IPS-15b (cell line): ENCODE measurements around the gene FAM234A.
"Not testable (repeated sequence)": the region's sequence is repeated elsewhere in the genome, so short reads cannot be mapped to it uniquely, and the experiment has no call there.

Experiments used
- H3K27me3 ChIP-seq: one replicate; pipeline ENCODE4 v1.6.1; 2013; ENCODE audit warnings: low read length; ENCODE audit not compliant: control insufficient read depth, insufficient read depth
- H3K36me3 ChIP-seq: one replicate; pipeline ENCODE4 v1.6.1; 2013; ENCODE audit warnings: low read length; ENCODE audit not compliant: control insufficient read depth, insufficient read depth
- H3K4me1 ChIP-seq: one replicate; pipeline ENCODE4 v1.6.1; 2013; ENCODE audit warnings: mild to moderate bottlenecking, low read length; ENCODE audit not compliant: control insufficient read depth, insufficient read depth
- H3K4me3 ChIP-seq: one replicate; pipeline ENCODE4 v1.5.1; 2013; ENCODE audit warnings: low read depth, low read length
- H3K9ac ChIP-seq: one replicate; pipeline ENCODE4 v1.6.1; 2013; ENCODE audit warnings: low read depth, mild to moderate bottlenecking, low read length
- H3K9me3 ChIP-seq: one replicate; pipeline ENCODE4 v1.6.1; 2013; ENCODE audit warnings: mild to moderate bottlenecking, low read length; ENCODE audit not compliant: control insufficient read depth, insufficient read depth

Gene FAM234A

GRCh38 chr16:239948-240277, 5.3 kb downstream of the FAM234A start:
- no peak overlapping the region for H3K9ac ChIP-seq
- H3K4me1 ChIP-seq: no peaks in the 10 kb centered on the region
- H3K36me3 ChIP-seq: no peaks in the 10 kb centered on the region
- H3K4me3 ChIP-seq: no peak overlapping the region
- no peaks in the 10 kb centered on the region for H3K9me3 ChIP-seq
- no peaks in the 10 kb centered on the region for H3K27me3 ChIP-seq

GRCh38 chr16:240559-240958, 5.9 kb downstream of the FAM234A start:
- no peak overlapping the region for H3K4me3 ChIP-seq
- H3K4me1 ChIP-seq: no peaks in the 10 kb centered on the region
- H3K9me3 ChIP-seq: no peaks in the 10 kb centered on the region
- H3K27me3 ChIP-seq: no peaks in the 10 kb centered on the region
- no peak overlapping the region for H3K9ac ChIP-seq
- no peaks in the 10 kb centered on the region for H3K36me3 ChIP-seq

GRCh38 chr16:242281-242680, 7.7 kb downstream of the FAM234A start:
- Histone ChIP-seq H3K9ac (no peak overlapping the region), H3K36me3 (no peaks in the 10 kb centered on the region), H3K9me3 (no peaks in the 10 kb centered on the region), H3K27me3 (no peaks in the 10 kb centered on the region), H3K4me1 (no peaks in the 10 kb centered on the region), H3K4me3 (no peak overlapping the region)

DNA sequence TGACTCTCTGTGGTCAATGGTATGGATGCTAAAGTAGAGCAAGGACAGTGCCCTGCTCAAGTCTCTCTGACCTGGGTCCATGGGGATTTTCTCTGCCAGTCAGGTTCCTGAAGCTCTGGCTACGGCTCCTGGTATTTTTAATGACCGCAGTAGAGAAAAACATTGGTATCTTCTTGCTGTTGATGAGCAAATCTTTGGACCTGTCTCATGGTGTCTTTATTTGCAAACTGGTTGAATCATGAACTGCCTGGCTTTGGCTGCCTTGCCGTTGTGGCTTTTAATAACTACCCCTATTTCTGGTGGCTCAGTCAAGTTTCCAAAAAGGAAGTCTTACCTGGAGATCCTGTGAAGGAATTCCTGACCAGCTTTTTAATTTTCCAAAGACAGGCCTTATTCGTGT, 8.7 kb downstream of the FAM234A start:
- no peak overlapping the region for H3K9ac ChIP-seq
- H3K36me3 ChIP-seq: no peaks in the 10 kb centered on the region
- no peaks in the 10 kb centered on the region for H3K9me3 ChIP-seq
- no peaks in the 10 kb centered on the region for H3K4me1 ChIP-seq
- H3K27me3 ChIP-seq: no peaks in the 10 kb centered on the region
- H3K4me3 ChIP-seq: no peak overlapping the region

- H3K9me3 ChIP-seq: no peaks in the 10 kb centered on the region
These were observed 10.5 kb downstream of the FAM234A start for GRCh38 chr16:245105-245504.

DNA sequence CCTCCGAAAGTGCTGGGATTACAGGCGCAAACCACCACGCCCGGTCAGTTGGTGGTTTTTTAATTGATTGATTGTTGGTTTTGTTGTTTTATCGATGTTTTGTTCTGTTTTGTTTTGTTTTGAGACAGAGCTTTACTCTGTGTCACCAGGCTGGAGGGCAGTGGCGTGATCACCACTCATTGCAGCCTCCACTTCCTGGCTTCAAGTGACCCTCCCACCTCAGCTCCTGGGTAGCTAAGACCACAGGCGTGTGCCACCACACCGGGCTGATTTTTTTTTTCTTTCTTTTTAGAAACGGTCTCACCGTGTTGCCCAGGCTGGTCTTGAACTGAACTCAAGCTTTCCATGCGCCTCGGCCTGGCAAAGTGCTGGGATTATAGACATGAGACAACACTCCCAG, 12.4 kb downstream of the FAM234A start:
- Histone ChIP-seq H3K4me1 (no peaks in the 10 kb centered on the region), H3K9ac (no peak overlapping the region), H3K27me3 (no peaks in the 10 kb centered on the region), H3K9me3 (no peaks in the 10 kb centered on the region), H3K4me3 (no peak overlapping the region), H3K36me3 (peaks cover 4% of the 10 kb centered on the region)

More at GRCh38 chr16:245105-245504, 10.5 kb downstream of the FAM234A start:
- Histone ChIP-seq H3K27me3 (no peaks in the 10 kb centered on the region), H3K4me3 (no peak overlapping the region), H3K9ac (no peak overlapping the region), H3K4me1 (no peaks in the 10 kb centered on the region), H3K36me3 (peaks cover under 1% of the 10 kb centered on the region)

DNA sequence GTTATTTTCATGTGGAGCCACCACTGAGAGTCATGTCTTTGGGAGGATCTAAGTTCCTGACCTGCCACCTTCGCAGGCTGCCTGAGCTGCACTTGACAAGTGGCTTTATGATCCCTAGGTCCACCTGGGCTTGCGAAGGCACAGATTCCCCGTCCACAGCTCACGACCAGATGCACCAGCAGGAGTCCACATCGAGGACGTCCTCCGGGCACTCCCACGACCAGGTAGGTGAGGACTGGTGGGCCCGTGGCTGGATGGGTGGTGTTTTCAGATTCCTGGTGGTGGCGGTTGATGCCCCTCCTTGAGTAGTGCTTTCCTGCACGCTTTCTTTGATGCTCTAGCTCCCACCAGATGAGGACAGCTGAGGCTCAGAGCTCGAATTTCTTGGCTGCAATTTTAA, 14.8 kb downstream of the FAM234A start:
- H3K4me1 ChIP-seq: no peaks in the 10 kb centered on the region
- no peak overlapping the region for H3K4me3 ChIP-seq
- H3K36me3 ChIP-seq: peaks cover 7% of the 10 kb centered on the region
- H3K9me3 ChIP-seq: no peaks in the 10 kb centered on the region
- H3K27me3 ChIP-seq: no peaks in the 10 kb centered on the region
- no peak overlapping the region for H3K9ac ChIP-seq

DNA sequence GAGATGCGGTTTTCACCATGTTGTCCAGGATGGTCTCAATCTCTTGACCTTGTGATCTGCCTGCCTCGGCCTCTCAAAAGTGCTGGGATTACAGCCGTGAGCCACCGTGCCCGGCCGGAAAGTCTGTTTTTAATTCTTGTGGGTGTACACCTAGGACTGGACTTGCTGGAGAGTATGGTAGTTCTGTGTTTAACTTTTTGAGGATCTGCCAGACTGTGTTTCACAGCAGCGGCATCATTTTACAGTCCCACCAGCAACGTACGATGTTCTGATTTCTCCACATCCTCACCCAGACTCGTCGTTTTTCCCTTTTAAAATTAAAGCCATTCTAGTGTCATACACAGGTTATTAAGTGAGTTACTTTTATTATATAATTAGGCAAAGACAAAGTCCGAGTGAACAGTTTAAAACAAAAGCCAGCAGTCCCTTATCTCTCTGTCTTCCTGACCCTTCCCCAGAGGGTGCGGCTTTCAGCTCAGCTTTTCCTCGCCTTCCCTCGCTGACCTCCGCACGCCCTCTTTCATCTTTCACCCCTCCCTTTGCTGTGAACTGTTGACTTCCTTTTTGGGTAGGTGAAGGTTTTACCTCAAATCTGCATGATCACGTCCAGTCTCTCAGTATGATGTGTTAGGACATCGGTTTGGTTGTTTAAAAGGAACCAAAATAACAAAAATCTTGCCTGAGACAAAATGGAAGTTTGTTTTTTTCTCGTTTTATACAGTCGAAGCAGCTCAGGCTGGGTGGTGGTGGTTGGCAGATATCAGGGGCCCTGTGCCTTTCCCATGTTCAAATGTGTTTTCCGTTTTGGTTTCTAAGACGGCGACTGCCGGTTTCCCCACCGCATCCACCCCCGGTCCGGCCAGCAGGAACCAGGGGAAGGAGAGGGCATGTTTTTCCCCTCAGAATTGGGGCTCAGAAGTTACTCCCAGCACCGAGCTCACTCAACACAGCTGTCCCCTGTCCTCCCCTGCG, 18.0 kb downstream of the FAM234A start:
- no peaks in the 10 kb centered on the region for H3K4me1 ChIP-seq
- peaks cover 11% of the 10 kb centered on the region for H3K36me3 ChIP-seq
- H3K9ac ChIP-seq: no peak overlapping the region

DNA sequence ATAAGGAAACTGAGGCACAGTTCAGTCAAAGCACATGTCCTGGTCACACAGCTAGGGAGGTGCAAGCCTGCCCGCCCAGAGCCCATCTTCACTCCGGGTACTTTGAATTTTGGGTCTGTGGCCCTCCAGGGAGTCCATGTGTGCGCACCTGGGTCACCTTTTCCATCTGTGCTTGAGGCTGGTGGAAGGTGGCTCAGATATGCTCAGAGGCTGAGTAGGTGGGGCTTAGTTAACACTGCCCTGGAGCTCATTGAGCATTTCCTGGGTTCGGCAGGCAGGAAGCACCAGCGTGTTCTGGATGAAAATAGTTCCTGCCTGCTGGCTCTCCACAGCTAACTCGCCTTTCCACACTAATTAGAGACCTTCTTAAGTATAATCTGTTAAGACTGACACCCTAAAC, 19.2 kb downstream of the FAM234A start:
- H3K36me3 ChIP-seq: peaks cover 11% of the 10 kb centered on the region
- no peaks in the 10 kb centered on the region for H3K9me3 ChIP-seq
- H3K9ac ChIP-seq: no peak overlapping the region
- H3K4me1 ChIP-seq: no peaks in the 10 kb centered on the region
- H3K4me3 ChIP-seq: no peak overlapping the region
- H3K27me3 ChIP-seq: no peaks in the 10 kb centered on the region

More for the DNA sequence above, 18.0 kb downstream of the FAM234A start:
- H3K9me3 ChIP-seq: no peaks in the 10 kb centered on the region
- H3K4me3 ChIP-seq: no peak overlapping the region
- no peaks in the 10 kb centered on the region for H3K27me3 ChIP-seq

DNA sequence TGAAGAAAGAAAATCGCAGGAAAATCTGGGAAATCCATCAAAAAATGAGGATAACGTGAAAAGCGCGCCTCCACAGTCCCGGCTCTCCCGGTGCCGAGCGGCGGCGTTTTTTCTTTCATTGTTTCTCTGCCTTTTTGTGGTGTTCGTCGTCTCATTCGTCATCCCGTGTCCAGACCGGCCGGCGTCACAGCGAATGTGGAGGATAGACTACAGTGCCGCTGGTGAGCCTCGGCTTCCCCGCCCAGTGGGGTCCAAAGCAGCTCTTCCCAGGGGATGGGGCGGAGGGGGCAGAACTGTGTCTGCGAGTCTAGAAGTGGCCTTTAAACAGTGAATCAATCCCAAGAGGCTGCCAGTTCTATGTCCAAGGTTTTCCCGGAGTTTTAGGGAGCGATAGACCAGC, 19.8 kb downstream of the FAM234A start:
- H3K4me3 ChIP-seq: no peak overlapping the region
- no peaks in the 10 kb centered on the region for H3K4me1 ChIP-seq
- peaks cover 15% of the 10 kb centered on the region for H3K36me3 ChIP-seq

DNA sequence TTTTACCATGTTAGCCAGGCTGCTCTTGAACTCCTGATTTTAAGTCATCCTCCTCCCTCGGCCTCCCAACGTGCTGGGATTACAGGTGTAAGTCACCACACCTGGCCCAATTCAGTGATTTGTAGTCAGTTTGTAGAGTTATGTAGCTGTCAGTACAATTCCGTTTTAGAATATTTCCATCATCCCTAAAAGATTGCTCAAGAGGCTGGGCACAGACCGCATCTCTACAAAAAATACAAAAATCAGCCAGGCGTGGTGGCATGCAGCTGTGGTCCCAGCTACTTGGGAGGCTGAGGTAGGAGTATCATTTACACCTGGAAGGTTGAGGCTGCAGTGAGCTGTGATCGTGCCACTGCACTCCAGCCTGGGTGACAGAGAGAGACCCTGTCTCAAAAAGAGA, 20.6 kb downstream of the FAM234A start:
- Histone ChIP-seq H3K36me3 (peaks cover 21% of the 10 kb centered on the region), H3K4me3 (no peak overlapping the region), H3K4me1 (no peaks in the 10 kb centered on the region), H3K9me3 (no peaks in the 10 kb centered on the region), H3K9ac (no peak overlapping the region), H3K27me3 (no peaks in the 10 kb centered on the region)

More for the DNA sequence above, 19.8 kb downstream of the FAM234A start:
- Histone ChIP-seq H3K27me3 (no peaks in the 10 kb centered on the region), H3K9me3 (no peaks in the 10 kb centered on the region), H3K9ac (no peak overlapping the region)

DNA sequence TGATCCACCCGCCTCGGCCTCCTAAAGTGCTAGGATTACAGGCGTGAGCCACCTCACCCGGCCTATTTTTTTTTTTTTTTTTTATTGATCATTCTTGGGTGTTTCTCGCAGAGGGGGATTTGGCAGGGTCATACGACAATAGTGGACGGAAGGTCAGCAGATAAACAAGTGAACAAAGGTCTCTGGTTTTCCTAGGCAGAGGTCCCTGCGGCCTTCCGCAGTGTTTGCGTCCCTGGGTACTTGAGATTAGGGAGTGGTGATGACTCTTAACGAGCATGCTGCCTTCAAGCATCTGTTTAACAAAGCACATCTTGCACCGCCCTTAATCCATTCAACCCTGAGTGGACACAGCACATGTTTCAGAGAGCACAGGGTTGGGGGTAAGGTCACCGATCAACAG, 23.5 kb downstream of the FAM234A start:
- H3K4me3 ChIP-seq, H3K9me3 ChIP-seq, H3K27me3 ChIP-seq, H3K9ac ChIP-seq, H3K4me1 ChIP-seq: not testable (repeated sequence)
- H3K36me3 ChIP-seq: peaks cover 41% of the 10 kb centered on the region
